ENCODE data around the gene RRP1B.

The RRP1B gene

GRCh38 chr21:43727519-43728153 lies 68.3 kb downstream of the RRP1B start:
- DNase-seq (ENCODE audit: low spot score) = peak; percentile 43

DNA sequence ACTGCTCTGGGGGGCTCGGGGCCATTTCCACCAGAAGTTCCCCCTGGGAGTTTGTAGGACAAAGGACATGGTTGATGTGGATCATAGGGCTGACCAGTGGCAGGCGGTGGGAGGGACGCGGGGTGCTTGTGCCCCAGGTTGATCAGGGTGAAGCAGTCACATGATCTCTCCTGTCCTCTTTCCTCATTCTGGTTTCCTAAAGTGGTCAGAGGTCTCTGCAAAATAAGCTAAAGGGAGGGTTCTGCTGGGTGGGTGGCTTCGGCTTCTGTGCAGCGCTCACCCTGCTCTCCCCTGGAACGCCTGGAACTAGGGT lies 68.8 kb downstream of the RRP1B start:
- no peak for DNase-seq (ENCODE audit: low spot score)

DNA sequence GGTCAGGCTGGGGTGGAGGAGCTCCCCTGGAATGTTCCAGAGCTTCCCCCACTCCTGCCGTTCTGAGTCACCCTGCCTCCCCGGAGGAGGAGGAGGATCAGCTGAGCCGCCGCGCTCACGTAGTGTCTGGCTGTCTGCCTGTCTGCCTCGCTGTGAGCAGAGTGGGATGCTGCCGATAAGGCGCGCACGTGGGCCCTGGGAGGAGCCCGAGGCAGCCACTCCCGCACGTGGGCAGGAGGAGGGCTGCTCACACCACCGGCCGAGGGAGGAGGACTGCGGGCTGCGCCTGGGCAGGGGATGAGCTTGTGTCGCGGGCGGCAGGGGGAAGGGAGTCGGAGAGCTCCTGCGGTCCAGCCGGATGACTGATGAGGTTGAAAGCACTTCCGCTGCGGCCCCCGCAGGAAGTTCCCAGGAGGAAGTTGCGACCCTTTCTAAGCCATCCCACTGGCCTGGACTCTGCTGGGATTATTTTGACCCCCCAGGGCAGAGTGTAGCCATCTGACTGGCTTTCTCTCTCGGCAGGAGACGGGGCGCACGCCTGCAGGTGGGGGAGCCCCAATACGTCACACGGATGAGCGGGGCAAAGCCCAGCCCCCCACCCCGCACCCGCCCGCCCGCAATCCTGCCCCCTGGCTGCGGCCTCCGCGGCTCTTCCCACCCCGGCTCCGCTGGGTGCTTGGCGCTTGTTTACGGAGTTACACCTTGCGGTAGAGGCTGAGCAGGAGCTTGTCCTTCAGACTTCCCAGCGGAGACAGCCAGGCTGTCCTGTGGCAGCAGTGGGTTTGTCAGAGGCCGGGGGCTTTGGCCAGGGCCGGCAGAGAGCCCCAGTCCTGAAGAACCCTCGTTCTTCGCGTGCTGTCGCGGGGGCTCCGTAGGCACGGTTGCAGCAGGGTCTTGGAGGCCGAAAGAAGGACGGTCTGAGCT lies 69.4 kb downstream of the RRP1B start:
- peak; percentile 98 for DNase-seq (ENCODE audit: low spot score)

DNA sequence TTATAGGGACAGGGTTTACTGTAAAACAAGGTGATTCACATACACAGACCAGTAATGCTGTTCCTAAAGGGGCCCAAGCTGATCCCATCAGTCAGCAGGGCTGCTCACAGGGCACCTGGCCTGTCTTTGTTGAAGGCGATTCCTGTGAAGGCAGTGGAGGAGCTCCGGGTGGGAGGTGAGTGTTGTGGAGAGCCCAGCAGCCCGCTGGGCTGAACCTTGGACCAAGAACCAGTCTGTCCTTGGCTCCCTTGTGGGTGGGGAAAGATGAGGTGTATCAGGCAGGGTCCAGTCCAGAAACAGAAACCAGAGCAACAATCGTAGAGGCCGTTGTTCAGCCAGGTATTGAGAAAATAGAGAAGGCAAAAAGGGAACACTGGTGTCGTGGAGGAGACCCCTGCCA lies 72.1 kb downstream of the RRP1B start:
- DNase-seq (ENCODE audit: low spot score) = no peak

DNA sequence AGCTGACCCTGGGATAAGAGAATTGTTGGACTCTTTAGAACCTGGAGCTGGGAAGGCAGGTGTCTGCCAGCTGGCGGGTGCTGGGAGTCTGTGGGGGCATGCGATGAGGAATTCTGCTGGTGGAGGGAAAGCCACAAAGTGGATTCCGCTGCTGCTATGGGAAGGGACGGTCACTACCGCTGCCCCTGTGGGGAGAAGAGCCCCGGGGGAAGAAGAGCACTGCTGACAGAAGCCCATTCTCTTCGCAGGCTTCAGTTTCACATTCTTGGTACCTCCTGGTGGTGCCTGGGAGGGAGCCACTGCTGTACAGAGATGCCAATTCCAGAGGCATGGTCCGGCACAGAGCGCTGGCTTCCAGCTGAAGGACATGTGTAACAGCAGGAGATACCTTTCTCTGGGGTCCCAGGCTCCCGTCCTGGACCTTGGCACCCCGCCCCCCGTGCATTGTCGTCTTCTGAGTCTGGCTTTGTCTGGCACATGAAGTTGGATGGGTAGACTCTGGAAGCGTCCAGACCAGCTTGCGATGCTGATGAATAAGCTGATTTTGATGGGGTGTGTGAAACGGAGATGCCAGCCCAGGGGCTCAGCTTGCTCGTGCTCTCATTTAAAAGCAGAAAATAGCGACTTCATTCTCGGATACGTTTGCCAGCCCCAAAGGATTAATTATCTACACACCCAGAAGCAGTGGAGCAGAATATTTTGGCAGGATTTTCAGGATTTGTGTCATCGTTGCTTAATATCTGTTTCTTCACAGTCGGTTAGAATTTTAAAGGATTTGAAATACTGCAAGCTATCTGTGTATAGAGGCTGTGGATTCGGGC lies 72.7 kb downstream of the RRP1B start:
- no peak for DNase-seq (ENCODE audit: low spot score)

DNA sequence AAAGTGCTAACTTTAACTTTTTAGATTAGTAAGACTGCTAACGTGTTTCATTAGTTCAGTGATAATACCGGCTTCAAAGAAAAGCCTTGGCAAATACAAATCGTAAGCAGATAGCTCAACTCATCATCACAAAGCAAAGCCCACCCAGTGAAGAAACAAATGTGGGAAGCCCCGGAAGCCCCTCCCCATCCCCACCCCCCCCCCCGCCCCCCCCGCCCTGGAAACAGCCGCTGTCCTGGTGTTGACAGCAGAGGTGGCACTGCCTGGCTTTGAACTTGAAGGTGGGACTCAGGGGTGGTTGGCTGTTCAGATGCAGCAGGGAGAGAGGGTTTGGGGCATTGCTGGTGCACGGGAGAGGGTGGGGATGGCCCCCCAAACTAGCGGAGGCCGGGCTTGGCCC lies 73.7 kb downstream of the RRP1B start:
- DNase-seq (ENCODE audit: low spot score) = no peak

DNA sequence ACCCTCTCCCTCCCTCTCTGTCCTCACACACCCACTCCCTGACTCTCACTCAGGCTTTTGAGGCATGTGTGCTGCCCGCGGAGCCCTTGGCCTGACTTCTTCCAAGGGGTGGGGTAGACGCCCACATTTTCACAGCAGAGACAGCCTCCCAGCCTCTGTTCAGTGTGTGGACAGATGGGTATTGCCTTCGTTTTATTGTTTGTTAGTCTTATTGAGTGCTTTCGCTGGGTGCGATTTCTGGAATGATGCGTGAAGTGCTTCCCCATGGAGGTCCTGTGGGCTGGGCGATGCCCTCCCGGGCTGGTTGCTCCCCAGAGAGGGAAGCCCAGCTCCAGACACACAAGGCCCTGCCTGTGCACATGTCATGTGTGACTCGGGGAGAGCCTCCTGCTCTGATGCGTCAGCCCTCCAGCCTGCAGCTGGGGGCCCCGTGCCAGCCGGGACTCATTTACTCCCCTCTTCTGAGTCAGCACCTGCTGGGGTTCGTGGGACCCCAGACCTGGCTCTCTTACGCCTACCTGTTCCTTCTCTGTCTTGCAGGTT lies 74.2 kb downstream of the RRP1B start:
- no peak for DNase-seq (ENCODE audit: low spot score)

DNA sequence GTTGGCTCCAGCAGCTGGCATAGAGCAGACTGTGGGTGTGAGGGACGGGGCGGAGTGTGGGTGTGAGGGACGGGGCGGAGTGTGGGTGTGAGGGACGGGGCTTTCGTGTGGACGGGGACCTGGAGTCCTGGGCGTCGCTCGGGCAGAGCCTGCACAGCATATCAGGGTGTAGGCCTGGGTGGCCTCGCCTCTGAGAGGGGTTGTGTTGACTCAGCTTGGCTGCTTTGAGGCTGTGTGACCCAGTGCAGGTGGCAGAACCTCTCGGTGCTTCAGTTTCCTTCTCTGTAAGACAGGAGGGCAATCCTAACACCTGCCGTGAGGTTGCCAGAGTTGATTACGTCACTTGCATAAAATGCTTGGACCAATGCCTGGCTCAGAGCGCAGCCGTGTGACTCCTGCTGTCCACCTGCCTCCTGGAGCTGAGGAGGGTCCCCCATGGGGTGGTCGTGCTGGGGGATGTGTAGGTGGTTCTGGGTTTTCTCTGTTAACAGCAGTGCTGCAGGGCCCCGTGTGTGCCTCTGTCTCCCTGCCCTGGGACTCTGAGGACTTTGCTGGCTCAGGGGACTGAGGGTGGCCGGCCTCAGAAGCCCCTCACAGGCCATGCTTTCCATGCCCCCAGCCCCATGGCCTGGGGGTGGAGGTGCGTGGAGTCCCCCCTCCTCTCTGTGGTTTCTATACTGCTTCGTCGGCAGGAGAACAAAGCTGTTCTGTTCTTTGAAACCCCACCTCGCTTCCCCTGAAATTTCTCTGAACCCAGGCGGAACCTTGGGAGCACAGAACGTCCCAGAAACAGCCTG lies 75.0 kb downstream of the RRP1B start:
- DNase-seq (ENCODE audit: low spot score) = no peak

GRCh38 chr21:43734928-43735229 lies 75.5 kb downstream of the RRP1B start:
- no peak for DNase-seq (ENCODE audit: low spot score)

GRCh38 chr21:43735236-43736091 lies 76.1 kb downstream of the RRP1B start:
- no peak for DNase-seq (ENCODE audit: low spot score)

- DNase-seq (ENCODE audit: low spot score) = no peak
Observed at GRCh38 chr21:43736224-43736883, 77.0 kb downstream of the RRP1B start.

GRCh38 chr21:43737158-43737950 lies 78.0 kb downstream of the RRP1B start:
- DNase-seq (ENCODE audit: low spot score) = no peak

GRCh38 chr21:43739621-43740435 lies 80.5 kb downstream of the RRP1B start:
- no peak for DNase-seq (ENCODE audit: low spot score)

DNA sequence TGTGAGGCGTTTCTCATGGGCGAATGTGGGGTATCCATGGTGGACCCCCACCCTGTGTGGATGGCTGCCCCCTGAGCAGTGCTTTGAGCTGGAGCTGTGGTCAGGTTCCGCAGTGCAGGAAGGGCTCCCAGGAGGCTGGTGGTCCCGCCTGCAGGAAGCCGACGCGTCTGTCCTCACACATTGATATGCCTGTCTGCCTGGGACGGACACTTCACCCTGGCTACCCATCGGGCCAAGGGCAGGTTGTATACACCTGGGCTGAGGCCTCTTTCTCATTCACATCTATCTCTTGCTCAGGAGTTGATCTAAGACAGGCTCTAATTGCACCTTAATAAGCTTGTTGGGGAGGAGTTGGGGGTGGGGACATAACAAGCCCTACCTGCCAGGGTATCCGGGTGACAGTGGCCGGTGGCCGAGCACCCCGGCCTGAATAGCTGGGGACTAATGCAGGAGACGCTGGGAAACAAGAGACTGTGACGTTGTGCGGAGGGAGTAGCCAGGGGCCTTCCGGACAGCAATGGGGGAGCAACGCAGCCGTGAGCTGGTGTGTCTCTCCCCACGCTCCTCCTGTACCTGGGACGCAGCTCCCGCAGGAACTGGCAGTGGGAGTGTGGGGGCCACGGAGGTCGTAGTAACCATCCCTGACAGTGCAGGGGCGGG lies 81.3 kb downstream of the RRP1B start:
- DNase-seq (ENCODE audit: low spot score) = peak; percentile 58

DNA sequence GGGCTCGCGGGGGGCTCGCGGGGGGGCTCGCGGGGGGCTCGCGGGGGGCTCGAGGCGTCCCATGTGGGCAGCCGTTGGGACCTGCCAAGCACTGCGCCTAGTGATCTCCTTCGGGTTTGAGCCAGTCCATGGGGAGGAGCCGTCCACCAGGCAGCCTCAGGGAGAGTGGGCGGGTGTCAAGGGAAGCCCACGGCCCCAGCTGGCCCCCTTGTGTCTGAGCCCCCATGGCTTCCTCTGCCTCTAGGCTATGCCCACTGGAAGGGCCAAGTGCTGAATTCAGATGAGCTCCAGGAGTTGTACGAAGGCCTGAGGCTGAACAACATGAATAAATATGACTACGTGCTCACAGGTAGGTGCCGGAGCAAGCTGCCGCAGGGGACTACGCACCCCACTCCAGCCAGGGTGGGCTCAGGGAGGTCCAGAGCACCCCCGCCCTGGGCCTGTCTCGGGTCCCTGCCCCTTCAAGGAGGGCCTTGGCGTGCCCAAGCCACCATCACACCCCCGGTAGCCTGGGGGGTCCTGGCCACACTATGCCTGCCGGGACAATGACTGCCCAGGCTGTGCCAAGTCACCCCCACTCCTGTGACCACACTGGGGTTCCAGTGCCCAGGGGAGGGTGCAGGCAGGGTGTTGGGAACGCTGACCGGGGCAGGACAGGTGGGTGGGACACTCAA lies 82.2 kb downstream of the RRP1B start:
- DNase-seq (ENCODE audit: low spot score) = no peak

DNA sequence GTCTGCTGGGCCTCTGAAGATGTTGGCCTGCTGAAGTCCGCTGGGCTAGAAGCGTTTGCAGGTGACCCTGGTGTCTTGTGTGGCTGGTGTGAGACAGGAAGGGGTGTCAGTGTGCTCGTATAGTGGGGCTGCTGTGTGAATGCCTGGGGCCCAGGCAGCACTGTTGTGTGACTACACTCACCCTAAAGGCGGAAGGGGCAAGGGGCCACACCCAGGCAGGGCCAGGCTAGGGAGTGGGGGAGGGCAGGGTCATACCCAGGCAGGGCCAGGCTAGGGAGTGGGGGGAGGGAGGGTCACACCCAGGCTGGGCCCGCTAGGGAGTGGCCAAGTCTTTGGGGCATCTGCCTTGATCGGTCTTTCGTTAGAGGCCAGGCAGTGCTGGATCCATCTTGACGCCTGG lies 84.6 kb downstream of the RRP1B start:
- no peak for DNase-seq (ENCODE audit: low spot score)

- DNase-seq (ENCODE audit: low spot score) = no peak
Observed at GRCh38 chr21:43744725-43745124, 85.4 kb downstream of the RRP1B start.
